Ecto neural progenitor cell (in vitro differentiated cells): ENCODE results near the gene GID8.

Source experiments
- DNase-seq: peaks from one replicate; pipeline ENCODE4 v3.0.0-alpha.2; 2018; ENCODE audit warnings: low spot score

Gene GID8

DNA sequence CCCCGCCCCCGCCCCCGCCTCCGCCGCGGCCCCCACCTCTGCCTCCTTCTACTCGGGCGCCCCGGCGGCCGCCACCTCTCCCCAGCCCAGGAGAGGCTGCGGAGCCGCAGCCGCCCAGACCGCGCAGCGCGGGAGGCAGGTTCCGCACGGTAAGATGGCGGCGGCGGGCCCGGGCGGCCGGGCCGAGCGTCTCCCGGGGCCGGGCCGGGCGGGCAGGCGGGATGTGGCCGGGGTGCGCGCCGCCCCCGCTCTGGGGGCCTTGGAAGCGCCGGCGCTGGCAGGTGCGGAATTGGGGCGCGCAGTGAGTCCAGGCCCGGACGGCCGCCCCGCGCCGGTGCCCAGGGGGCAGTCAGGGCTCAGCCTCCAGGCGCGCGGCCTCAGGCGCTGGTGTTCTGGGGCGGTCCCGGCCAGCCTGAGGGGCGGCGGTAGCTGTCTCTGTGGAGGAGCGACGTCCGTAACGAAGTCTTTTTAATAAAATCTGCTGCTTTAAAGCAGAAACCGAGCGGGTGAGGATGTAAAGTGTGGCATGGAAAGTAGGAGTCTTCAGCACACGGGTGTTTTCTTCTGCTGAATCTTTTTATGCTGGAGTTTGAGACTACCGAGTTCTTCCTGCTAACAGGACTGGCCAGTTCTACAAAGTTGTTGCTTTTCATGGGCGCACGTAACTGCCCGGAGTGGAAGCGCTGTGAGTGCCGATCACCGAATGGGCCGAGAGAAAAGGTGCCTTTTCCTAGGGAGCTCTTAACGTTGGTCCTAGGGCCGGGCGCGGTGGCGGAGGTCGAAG lies at the start of gene GID8:
TSS of gene GID8 (plus strand) at position 43 of the 784 bp plus-strand sequence. CDS start 3,356 bp downstream, outside the sequence.
- no peak for DNase-seq

- no peak for DNase-seq
Observed at GRCh38 chr20:62888406-62888805, 49.5 kb upstream of the GID8 start.

DNA sequence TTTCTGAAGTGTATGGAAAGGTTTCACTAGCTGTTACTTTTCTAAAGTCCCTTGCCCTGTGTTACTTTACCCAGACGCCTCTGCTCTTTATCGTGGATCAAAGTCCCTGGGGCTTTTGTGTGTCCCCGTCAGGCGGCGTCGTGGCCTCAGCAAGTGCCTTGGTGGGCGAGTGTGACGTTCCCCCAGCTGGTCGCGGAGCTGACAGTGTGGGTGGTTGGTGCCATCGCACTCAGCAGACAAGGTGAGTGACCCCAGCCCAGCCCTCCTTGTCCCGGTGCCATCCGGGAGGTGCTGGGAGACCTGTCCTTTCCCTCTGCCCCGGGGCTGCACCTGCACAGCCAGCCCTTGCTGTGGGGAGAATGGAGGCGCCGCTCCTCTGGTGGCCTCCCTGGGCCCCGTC lies 49.0 kb upstream of the GID8 start:
- DNase-seq, result no peak

- no peak for DNase-seq
Observed at GRCh38 chr20:62889411-62889810, 48.5 kb upstream of the GID8 start.

- DNase-seq, result no peak
Observed at GRCh38 chr20:62889871-62890270, 48.1 kb upstream of the GID8 start.

DNA sequence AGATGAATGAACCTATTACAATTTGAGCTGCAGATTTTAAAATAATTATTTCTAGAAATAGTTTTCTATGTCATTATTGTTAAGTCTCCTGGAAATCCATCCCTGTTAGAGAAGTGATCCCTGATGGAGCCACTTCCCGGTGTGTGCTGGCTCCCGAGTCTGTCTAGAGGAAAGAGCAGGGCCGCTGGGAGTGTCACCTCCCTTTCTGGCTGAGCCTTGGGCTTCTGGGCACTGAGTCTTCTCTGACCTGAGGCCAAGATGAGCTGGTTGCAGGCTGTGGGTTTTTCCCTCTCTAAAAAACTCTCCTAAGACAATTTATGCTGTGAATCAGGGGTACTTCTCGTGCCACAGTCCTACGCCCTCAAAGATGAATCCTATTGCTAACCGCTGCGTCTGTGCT lies 47.5 kb upstream of the GID8 start:
- no peak for DNase-seq

GRCh38 chr20:62891111-62891510 lies 46.8 kb upstream of the GID8 start:
- no peak for DNase-seq

DNA sequence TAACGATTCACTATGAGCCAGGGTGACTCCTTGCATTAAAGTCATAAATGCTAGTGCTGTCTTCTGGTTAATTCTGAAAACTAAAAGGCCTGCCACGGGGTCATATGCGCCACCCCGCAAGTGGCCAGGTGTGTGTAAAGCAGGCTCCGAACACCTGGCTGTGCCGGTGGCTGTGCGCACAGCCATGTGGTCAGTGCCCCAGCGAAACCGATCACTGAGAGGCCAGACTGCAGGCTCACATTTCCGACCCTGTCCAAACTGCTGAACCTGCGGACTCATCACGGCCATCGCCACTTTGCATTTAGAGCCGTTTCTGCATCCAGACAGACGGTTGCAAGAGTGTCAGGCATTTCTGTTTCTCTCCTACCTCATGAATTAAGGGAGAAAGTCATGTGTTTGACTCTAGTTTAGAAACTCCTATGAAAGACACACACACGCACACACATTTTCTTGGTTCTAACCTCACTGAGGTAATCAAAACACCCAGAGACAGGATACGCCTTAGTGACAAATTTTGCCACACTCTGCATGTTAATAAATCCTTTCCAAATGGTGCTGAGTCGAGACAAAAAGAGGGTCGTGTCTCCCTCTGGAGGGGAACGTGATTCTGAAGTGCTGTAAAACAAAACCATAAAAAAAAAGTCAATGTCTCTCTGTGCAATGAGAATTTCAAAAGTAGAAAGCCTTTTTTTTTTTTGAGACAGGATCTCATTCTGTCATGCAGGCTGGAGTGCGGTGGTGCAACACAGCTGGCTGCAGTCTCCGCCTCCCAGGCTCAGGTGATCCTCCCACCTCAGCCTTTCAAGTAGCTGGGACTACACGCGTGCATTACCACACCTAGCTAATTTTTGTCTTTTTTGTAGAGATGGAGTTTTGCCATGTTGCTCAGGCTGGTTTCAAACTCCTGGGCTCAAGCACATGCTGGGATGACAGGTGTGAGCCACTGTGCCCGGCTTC lies 45.3 kb upstream of the GID8 start:
- no peak for DNase-seq

- no peak for DNase-seq
Observed at GRCh38 chr20:62893700-62894099, 44.2 kb upstream of the GID8 start.

GRCh38 chr20:62894261-62894660 lies 43.7 kb upstream of the GID8 start:
- DNase-seq, result no peak

- DNase-seq, result no peak
Observed at GRCh38 chr20:62895539-62895938, 42.4 kb upstream of the GID8 start.

DNA sequence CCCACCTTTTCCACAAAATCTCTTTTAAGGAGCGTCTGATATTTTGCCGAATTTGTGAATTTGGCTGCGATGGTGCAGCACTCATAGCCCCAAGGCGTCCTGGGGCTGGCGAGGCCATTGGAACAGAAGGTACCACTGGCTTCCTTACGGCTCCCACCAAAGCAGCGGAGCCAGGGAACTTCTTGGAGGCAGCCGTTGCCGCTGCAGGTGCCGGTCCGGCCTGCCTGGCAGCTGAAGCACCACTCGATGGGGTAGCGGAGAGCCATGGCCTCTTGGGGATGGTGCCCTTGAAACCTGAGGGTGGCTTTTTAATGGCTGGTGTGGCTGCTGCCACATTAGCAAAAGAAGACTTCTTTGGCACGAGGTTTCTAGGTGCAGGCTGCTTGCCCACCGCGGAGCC lies 41.4 kb upstream of the GID8 start:
- DNase-seq, result no peak

DNA sequence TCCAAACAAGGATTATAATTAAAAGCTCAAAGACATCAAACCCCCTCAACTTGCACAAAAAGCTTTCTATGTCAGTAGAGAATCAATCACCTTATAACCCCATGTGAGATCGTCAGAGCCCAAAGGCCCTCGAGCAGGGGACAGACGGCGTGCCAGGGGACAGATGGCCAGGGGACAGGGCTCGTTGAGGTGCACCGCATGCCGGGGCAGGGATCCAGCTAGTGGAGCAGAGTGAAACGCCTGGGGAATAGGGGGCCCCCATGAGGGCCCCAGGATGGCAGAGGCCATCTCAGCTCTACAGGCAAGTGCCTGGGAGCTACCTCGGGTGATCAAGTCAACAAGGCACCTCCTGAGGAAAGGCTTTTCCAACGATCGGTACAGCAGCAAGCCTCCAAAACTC lies 40.3 kb upstream of the GID8 start:
- no peak for DNase-seq

DNA sequence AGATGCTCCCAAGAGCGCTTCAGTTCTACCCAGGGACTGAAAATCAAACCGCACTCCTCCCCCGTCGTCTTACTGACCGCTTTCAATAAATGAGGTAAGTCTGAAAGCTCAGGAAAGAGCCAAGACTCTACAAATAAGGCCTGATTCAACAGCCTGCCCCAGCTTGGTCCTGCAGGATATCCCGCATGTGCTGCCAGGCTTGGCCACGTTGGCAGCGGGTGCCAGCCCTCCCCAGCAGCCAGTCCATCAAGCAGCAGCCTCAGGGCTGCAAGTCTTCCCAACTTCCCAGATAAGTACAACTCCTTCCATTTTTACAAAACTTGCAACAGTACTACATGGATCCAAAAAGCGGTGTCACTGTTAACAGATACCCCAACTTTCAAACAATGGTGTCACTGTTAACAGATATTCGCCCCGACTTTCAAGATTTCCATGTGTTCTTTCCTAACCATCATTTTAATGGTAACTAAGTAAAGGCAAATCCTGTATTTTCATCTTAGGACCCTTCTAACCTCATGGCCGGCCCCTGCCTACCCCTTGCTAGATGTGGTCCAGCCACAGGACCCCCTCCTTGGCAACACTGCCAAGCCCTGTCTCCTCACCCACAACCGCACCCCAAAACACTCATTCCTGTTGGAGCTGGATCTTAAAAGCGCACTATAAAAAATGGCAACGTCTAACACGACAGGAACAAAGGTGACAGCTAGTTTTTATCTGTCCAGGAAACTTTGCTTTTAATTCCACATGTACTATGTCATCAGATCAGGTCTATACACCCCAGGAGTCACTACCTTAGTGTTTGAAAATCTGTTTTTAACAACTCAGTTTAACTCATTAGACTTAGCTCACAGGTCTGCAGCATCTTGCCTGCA lies 39.6 kb upstream of the GID8 start:
- DNase-seq, result no peak

DNA sequence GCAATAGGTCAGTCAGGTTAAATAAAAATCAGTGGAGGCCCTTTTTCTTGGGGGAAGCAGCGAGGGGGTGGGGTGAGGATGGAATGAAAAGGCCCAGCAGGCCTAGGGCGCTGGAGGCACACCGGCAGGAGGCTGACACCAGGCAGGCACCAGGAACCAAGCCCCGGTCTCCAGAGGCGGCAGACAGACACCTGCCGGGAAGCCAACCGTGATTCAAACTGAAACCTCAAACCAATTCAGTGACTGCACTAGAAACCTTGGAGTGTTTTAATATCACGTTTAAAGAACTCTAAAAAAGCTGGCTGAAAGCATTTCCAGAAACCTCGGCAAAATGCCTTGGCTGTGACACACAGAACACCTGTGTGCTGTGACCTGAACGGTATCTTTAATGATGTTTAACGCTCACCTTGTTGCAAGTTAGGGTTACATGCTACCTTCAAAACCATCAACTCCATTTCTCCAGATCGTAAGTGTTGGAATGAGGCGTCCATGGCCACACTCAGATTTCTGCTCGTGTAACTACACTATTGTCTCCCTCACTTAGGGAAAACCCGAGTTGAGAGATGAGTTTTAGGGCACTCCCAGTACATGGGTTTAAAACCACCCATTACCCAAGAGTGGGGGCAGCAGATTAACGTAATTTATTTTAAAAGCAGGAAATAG lies 38.8 kb upstream of the GID8 start:
- DNase-seq, result no peak

- no peak for DNase-seq
Observed at GRCh38 chr20:62899633-62900051, 38.3 kb upstream of the GID8 start.

DNA sequence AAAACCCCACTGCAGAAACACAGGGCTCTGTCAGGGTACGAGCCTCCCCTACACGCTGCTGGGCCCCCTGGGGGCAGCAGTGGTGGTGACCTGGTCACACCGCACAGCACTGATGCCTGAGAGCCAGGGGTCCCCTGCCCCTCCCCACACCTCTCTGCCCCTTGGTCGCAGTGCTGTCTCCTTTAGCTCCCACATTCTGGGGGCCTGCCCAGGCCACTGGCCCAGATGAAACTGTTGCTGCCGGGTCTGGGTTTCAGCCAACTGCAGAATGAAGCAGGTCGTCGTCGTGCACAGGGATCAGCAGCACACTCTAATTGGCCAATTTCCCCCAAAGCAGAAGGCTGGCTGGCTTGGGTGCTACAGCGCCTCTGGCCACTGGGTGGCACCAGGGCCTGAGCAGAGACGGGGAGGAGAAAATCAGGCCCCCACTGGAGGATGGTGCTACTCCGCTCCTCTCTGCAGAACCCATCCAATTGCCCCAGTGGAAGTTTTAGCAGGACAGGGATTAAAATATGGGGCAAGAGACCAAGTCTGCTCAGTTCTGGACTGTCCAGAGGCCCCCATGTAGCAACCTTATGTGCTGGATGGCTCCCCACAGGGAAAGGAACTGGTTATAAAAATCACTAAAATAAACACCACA lies 37.8 kb upstream of the GID8 start:
- peak; percentile 90 for DNase-seq

DNA sequence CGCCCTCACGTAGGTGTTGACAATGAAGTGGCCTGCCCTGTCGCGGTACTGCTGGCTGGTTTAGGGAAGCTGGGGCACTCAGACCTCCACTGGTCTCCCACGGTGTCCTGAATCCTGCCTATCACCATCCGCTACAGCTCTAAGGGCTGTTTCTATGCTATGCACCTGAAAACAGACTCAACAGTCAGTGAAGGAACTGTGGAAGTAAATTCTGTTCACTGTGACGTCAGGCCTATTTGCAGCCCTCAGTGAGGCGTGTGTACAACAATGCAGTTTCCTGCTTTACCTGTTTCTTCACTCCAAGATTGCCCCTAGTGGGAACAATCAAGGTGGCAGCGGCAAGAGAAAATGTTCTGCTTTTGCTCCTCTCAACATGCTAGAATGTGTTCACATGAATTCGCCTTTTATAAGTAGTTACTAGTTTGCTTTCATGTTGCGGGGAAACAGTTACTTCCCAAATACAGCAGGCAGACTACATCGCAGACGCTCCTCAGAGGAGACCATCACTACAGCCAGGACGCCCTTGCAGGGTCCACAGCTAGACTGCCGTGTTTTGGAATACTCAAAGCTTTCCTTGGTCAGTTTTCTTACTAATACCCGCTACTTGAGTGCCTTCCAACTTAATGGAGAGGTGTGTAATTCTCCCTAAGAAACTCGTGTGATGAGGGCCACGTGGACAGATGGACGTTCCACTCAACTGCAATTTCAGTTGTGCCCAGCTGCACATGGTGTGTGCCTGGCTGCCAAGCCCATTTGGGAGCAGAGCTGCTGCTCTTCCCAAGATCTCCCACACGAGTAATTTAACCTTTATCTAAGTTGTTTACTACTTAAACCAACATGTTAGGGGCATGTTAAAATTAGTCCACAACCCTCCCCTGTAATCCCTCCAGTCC lies 37.0 kb upstream of the GID8 start:
- DNase-seq, result no peak

DNA sequence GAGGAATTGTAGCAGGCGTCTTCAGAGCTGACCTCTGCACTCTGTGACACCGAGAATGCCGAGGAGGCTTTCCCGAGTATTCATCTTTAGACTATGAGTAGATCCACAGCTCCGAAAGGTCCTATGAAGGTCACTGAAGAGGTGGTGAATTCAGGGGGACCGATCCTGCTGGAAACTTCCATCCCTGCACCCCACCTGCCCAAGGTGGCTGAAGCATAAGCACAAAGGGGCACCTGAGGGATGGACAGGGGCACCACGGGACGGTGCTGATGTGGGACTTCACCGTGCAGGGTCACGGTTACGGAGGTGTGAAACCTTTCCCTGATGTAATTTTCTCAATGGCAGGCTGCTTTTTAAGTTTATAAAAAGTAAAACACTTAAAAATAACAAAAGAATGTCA lies 36.1 kb upstream of the GID8 start:
- no peak for DNase-seq
